CD4-positive, alpha-beta T cell (primary cell): Measurements from ENCODE around the gene B3GNT9. TPM values are rescaled to one million over a fixed set of nuclear protein-coding genes. Genes with fewer than 3 reads are reported as not detected.

Experiments used
- ATAC-seq: fragments of 200-7000 bp; cut with Tn5 transposase; one replicate; pipeline ENCODE4 v1.10.0; 2022; ENCODE audit warnings: mild to moderate bottlenecking; ENCODE audit not compliant: poor library complexity
- CTCF ChIA-PET: fragments of 350-600 bp; sonication (Branson Sonifier 250); formaldehyde crosslinking; loops from one replicate; lab custom pipeline; 2021; ENCODE audit warnings: antibody characterized with exemption, inconsistent platforms; lab: Charles Lee
- POLR2A ChIA-PET: fragments of 350-600 bp; sonication (Branson Sonifier 250); formaldehyde crosslinking; loops from one replicate; lab custom pipeline; 2021; ENCODE audit warnings: antibody characterized with exemption, inconsistent platforms; lab: Charles Lee
- DNase-seq, 14 experiments: peaks; one replicate each; pipeline ENCODE4 v3.0.0-alpha.2; 2013 to 2020; ENCODE audit warnings: mixed read lengths in 2 of 14
- H3K27ac ChIP-seq, 2 donors: one replicate each; pipeline versions ENCODE4 v1.5.1 to v1.7.0; 2013; ENCODE audit warnings: low read length in 2 of 2, low read depth in 1 of 2, mild to moderate bottlenecking in 1 of 2
- H3K27me3 ChIP-seq, 2 experiments: 1 replicate in 1 of 2; 2 replicates in 1 of 2; pipeline versions ENCODE4 v1.6.1 to v1.7.0; 2013; ENCODE audit warnings: low read length in 2 of 2, control low read depth in 1 of 2, mild to moderate bottlenecking in 1 of 2, moderate library complexity in 1 of 2; ENCODE audit not compliant: insufficient read depth in 2 of 2, control insufficient read depth in 1 of 2
- H3K36me3 ChIP-seq: one replicate; pipeline ENCODE4 v1.6.1; 2013; ENCODE audit warnings: low read length, control low read depth; ENCODE audit not compliant: insufficient read depth
- H3K4me1 ChIP-seq: one replicate; pipeline ENCODE4 v1.6.1; 2013; ENCODE audit warnings: low read length, control low read depth; ENCODE audit not compliant: insufficient read depth
- H3K4me3 ChIP-seq: one replicate; pipeline ENCODE4 v1.5.1; 2013; ENCODE audit warnings: mild to moderate bottlenecking, low read length, moderate library complexity
- H3K9me3 ChIP-seq, 2 experiments: 1 replicate in 1 of 2; 2 replicates in 1 of 2; pipeline versions ENCODE4 v1.6.1 to v1.7.0; 2013; ENCODE audit warnings: low read length in 2 of 2, mild to moderate bottlenecking in 2 of 2, control low read depth in 1 of 2, moderate library complexity in 1 of 2; ENCODE audit not compliant: control insufficient read depth in 1 of 2, insufficient read depth in 1 of 2
- H3K27ac Mint-ChIP-seq: one replicate; pipeline ENCODE4 v1.8.0; 2020; ENCODE audit warnings: mixed read lengths
- H3K27me3 Mint-ChIP-seq: one replicate; pipeline ENCODE4 v1.8.0; 2021; ENCODE audit warnings: mixed read lengths
- H3K36me3 Mint-ChIP-seq: one replicate; pipeline ENCODE4 v1.8.0; 2021; ENCODE audit warnings: low read depth, mixed read lengths
- H3K4me1 Mint-ChIP-seq: one replicate; pipeline ENCODE4 v1.8.0; 2021; ENCODE audit warnings: low read depth, mixed read lengths
- H3K4me3 Mint-ChIP-seq: one replicate; pipeline ENCODE4 v1.8.0; 2020; ENCODE audit warnings: mild to moderate bottlenecking, mixed read lengths
- H3K9me3 Mint-ChIP-seq: one replicate; pipeline ENCODE4 v1.8.0; 2020; ENCODE audit warnings: mixed read lengths
- intact Hi-C, 2 experiments: fragments of 100-400 bp; cut with DNase I in 1 of 2; cut with micrococcal nuclease in 1 of 2; formaldehyde crosslinking; loops; one replicate each; pipeline versions ENCODE4 v1.15.1 to v1.9.0; 2023 to 2025; cut with DNase I, micrococcal nuclease
- total RNA-seq, 174 experiments: library from RNA in 2 of 174; stranded (reverse) in 2 of 174; gene quantifications; one replicate each; pipeline ENCODE4 v1.2.3 and lab custom pipeline; 2021 to 2026
- TF ChIP-seq, protein P1 (sequence below): fragments of 200-600 bp; IDR thresholded peaks from one replicate; pipeline ENCODE4 v1.8.0; 2022; ENCODE audit warnings: antibody characterized with exemption, mild to moderate bottlenecking

Gene B3GNT9
- total RNA-seq, 2 experiments from 2014 or later = 2.0 to 2.5 TPM

DNA sequence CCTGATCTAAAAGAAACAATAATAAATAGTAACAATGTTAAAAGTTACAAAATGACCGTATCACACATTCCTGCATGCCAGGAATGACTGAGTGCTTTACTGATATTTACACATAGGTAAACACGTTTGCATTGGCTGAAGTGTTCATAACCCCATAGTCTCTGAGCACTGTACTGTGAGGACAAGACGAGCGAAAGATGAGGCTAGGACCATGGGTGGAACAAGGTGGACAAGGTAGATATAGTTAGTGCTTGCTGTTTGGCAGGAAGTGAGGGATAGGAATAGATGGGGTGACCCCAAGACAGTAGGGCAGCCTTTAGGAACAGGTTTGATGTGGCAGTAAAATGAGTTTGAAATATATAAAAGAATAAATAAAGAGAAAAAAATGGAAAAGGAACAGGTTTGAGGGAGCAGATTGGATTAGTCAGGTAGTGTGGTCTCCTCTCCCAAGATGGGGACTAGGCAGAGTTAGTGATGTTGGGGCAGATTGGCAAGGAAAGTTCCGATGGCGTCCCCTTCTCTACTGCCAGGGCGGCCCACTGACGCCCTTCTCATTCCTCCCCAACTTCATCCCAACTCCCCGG is 40.7 kb upstream of the B3GNT9 start:
- DNase-seq = no peak
- peaks cover 37% of the 10 kb centered on the region for H3K36me3 ChIP-seq
- H3K4me1 ChIP-seq = peaks cover 51% of the 10 kb centered on the region
- H3K9me3 ChIP-seq = no peaks in the 10 kb centered on the region
- ChIA-PET CTCF (interaction anchor here (1.1 kb wide), 1 partner anchor 53 kb away, joined by 3 read pairs; no protein-coding TSS in a partner anchor), POLR2A (interaction anchor here (1.1 to 1.6 kb wide), 2 partner anchors 36 to 44 kb away, joined by 3 to 9 read pairs; partner anchors contain the start of gene TMEM208)
- no peaks in the 10 kb centered on the region for H3K27me3 Mint-ChIP-seq
- H3K9me3 Mint-ChIP-seq = no peaks in the 10 kb centered on the region
- H3K4me3 ChIP-seq = peak overlapping the region; percentile 95
- H3K4me3 Mint-ChIP-seq = peak overlapping the region; percentile 92
- H3K27ac ChIP-seq = peak overlapping the region in 1 of 2 donors; percentile 69
- intact Hi-C loops = loop anchor here in 1 of 2 experiments (5.0 kb wide), 1 partner anchor 259 kb away; the partner anchor contains the start of gene CIAO2B
- H3K36me3 Mint-ChIP-seq = peaks cover 40% of the 10 kb centered on the region
- no peaks in the 10 kb centered on the region for H3K27me3 ChIP-seq
- H3K27ac Mint-ChIP-seq = peak overlapping the region; percentile 87
- no peak for ATAC-seq
- TF ChIP-seq, protein P1, sequence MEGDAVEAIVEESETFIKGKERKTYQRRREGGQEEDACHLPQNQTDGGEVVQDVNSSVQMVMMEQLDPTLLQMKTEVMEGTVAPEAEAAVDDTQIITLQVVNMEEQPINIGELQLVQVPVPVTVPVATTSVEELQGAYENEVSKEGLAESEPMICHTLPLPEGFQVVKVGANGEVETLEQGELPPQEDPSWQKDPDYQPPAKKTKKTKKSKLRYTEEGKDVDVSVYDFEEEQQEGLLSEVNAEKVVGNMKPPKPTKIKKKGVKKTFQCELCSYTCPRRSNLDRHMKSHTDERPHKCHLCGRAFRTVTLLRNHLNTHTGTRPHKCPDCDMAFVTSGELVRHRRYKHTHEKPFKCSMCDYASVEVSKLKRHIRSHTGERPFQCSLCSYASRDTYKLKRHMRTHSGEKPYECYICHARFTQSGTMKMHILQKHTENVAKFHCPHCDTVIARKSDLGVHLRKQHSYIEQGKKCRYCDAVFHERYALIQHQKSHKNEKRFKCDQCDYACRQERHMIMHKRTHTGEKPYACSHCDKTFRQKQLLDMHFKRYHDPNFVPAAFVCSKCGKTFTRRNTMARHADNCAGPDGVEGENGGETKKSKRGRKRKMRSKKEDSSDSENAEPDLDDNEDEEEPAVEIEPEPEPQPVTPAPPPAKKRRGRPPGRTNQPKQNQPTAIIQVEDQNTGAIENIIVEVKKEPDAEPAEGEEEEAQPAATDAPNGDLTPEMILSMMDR = no peak
- H3K4me1 Mint-ChIP-seq = peaks cover 38% of the 10 kb centered on the region

DNA sequence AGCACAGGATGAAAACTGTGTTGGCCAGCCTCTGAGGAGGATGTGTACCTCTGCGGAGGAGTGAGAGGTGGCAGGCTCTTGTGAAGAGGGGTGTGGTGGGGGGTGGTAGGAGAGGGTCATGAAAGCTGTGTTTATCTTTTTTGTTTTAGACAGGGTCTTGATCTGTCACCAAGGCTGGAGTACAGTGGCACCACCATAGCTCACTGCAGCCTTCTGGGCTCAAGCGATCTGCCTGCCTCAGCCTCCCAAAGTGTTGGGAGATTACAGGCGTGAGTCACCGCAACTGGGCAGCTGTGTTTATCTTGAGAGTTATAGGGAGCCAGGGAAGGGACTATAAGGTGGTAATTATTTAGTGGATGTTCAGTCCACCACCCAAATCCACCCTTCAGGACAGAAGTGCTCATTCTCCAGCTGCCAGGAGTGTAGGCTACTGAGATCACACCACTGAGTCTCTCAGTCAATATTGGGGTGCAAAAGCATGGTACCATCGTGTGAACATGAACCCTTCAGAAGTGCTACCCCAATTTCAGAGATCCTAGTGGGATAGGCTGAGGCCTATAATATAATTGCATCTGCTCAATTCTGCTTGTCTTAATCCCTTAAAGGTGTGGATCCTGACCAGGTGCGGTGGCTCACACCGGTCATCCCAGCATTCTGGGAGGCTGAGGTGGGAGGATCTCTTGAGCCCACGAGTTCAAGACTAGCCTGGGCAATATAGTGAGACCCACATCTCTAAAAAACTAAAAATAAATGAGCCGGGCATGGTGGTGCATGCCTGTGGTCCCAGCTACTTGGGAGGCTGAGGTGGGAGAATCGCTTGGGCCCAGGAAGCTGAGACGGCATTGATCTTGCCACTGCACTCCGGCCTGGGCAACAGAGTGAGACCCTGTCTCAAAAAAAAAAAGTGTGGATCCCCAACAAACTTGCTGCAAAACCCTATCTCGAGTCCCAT is 39.9 kb upstream of the B3GNT9 start:
- Histone ChIP-seq H3K27ac (no peak overlapping the region), H3K4me1 (peaks cover 46% of the 10 kb centered on the region), H3K36me3 (peaks cover 29% of the 10 kb centered on the region), H3K9me3 (no peaks in the 10 kb centered on the region), H3K27me3 (no peaks in the 10 kb centered on the region), H3K4me3 (no peak overlapping the region)
- Mint-ChIP-seq H3K4me3 (peak overlapping the region; percentile 42), H3K9me3 (no peaks in the 10 kb centered on the region), H3K27me3 (no peaks in the 10 kb centered on the region), H3K4me1 (peaks cover 33% of the 10 kb centered on the region), H3K36me3 (peaks cover 32% of the 10 kb centered on the region), H3K27ac (no peak overlapping the region)
- ChIA-PET POLR2A (no interaction called here), CTCF (no interaction called here)
- TF ChIP-seq, protein P1 = no peak
- DNase-seq (no peak), ATAC-seq (no peak)
- intact Hi-C loops = loop anchor here in 1 of 2 experiments (5.0 kb wide), 1 partner anchor 258 kb away; the partner anchor contains the start of gene CIAO2B

DNA sequence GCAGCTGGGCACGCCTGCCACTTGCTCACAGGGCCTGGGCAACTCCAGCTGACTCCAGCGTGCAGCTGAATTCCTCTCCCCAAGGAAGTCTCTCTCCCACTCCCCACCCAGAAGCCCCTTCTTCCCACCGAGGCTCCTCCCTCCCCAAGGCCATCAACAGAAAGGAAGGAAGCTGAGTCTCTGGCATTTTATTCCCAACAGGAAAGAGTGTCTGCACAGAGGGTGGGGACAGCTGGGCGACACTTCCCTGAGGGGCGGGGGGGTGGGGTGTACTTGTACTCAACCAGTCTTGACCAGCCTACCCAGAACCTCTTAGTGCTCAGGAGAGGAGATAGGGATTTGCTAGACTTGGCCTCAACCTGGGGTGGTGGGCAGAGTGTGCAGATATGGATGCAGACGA is 39.2 kb upstream of the B3GNT9 start, which contains the start of gene EXOC3L1:
Gene EXOC3L1, minus strand, starts transcription at position 96 of the 400 bp plus-strand sequence. CDS start 460 bp downstream, outside the sequence.
- Mint-ChIP-seq H3K9me3 (no peaks in the 10 kb centered on the region), H3K4me1 (peaks cover 38% of the 10 kb centered on the region), H3K4me3 (peak within 1 kb of the TSS; percentile 42), H3K27me3 (no peaks in the 10 kb centered on the region), H3K27ac (no peak within 1 kb of the TSS), H3K36me3 (peaks cover 25% of the 10 kb centered on the region)
- H3K4me3 ChIP-seq = no peak within 1 kb of the TSS
- no peak for DNase-seq
- H3K27me3 ChIP-seq = no peaks in the 10 kb centered on the region
- peaks cover 46% of the 10 kb centered on the region for H3K4me1 ChIP-seq
- ChIA-PET POLR2A (no interaction called here), CTCF (interaction anchor here (1.0 kb wide), 1 partner anchor 35 kb away, joined by 3 read pairs; no protein-coding TSS in a partner anchor)
- no peaks in the 10 kb centered on the region for H3K9me3 ChIP-seq
- intact Hi-C loops = loop anchor here in 1 of 2 experiments (5.0 kb wide), 1 partner anchor 258 kb away; the partner anchor contains the start of gene CIAO2B
- TF ChIP-seq, protein P1 = no peak
- ATAC-seq = no peak
- H3K36me3 ChIP-seq = peaks cover 22% of the 10 kb centered on the region
- H3K27ac ChIP-seq = no peak within 1 kb of the TSS
